ENCODE measurements around the gene ASMTL.
"Not testable (repeated sequence)": the region's sequence is repeated elsewhere in the genome, so short reads cannot be mapped to it uniquely, and the experiment has no call there.

ASMTL gene

DNA sequence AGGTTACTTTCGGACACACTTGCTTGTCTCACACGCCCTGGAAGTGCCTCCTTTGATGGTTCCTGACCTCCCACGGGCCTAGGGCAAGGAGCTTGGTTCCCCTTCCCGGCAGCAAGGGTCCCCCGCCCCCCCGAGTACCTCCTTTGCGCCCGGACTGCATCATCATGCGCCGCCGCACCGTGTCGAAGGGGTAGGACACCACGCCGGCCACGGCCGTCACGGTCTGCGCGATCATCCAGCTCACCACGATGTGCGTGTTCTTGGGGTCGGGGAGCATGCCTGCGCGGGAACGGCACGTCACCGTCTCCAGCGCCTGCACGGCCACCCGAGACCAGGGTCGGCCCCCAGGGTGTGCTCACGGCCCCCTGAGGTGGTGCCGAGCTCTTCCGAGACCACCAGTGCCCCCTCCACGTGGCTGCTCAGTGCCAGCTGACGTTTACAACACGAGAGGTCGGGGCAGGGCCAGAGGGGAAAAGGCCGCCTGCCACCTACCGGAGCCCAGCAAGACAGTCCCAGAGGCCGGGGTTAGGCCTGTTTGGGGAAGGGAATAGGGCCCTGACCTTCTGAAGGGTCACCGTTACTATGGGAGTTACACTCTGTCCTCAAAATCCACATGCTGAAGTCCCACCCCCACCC, 65.5 kb downstream of the ASMTL start:
- no peak for DNase-seq

DNA sequence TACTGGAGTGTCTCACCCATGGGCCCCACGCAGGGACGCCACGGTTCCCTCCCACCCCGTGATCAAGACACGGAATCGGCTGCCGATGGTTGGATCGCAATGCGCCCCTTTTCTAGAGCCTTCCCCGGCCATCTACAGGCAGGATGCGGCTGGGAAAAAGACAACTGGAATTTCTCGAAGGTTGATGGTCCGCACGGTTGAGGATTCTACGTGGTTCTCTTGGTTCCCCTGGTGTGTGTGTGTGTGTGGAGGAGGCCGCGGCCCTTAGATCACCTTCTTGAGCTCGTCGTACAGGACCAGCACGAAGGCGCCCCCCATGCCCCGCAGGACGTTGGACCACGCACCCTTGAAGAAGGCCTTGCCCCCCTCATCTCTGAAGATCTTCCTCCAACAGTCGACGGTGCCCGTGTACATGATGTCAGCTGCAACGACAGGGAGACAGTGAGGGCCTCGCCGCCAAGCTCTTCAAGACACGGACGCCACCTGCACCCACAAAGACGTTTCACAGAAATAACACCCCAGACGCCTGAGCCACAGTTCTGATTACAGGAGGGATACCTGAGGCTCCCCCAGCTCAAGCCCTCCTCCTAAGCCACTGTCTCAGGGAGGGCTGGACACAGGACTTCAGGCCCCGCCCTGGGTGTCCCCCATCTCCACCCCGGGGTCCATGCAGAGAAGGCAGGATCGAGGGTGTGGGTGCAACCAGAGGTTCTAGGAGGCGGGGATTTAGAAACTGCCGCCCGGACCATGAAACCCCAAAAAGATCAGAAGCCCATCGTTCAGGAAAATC, 66.2 kb downstream of the ASMTL start:
- DNase-seq = no peak

DNA sequence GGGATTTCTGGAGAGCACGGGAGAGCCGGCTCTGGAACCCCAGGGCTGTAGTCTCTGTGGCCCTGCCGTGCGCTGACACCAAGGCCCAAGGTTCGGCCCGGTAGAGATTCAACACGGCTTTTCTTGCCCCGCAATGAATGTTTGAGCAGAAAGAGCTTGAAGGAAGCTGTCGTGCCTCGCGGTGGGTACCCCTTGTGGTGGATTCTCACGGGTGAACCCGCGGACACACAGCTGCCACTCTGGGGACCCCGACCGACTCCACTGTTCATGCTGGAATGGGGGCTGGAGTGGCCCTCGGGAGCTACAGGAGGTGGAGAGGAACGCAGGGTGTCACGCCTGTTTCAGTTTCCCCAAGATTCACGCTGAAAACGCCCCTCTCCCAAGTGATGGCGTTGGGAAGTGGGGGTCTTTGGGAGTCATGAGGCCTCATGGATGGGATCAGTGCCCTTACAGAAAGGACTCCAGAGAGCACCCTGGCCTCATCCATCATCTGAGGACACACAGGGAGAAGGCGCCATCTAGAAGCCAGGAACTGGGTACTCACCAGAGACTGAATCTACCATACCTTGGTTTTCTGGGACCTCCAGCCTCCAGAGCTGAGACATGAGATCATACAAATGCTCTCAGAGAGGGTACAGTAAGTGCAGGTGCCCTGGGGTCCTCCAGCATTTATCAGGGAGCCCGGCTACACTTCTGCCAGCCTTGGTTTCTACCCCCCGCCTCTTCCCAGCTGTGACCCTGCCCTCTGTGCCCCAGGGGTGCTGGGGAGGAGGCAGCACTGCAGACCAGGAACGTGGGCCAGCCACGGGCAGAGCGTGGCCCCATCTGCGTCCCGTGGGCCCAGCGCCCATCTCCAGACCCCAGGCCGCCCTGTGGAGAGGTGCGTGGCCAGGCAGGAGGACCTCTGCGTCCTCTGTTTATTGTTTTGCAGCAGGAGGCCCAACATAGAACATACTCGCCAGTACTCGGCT, 67.2 kb downstream of the ASMTL start:
- no peak for DNase-seq

DNA sequence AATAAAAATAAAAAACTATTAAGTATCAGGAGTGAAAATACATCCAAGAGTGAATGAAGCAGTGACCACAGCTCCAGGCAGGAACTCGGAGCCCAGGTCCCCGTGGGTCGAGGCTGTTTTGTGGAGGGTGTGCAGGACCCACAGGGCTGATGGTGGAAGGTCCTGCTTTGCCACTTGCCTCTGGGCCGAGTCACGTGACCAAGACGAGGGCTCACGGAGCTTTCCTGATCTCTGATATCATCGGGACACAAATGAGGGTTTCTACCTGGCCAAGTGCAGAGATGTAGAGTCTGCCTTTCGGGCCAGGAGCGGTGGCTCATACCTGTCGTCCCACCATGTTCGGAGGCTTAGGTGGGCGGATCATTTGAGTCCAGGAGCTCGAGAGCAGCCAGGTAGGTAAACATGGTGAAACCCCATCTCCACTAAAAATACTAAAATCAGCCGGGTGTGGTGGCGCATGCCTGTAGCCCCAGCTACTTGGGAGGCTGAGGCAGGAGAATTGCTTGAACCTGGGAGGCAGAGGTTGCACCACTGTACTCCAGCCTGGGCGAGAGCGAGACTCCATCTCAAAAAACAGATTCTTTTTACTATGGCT, 68.0 kb downstream of the ASMTL start:
- DNase-seq = no peak

DNA sequence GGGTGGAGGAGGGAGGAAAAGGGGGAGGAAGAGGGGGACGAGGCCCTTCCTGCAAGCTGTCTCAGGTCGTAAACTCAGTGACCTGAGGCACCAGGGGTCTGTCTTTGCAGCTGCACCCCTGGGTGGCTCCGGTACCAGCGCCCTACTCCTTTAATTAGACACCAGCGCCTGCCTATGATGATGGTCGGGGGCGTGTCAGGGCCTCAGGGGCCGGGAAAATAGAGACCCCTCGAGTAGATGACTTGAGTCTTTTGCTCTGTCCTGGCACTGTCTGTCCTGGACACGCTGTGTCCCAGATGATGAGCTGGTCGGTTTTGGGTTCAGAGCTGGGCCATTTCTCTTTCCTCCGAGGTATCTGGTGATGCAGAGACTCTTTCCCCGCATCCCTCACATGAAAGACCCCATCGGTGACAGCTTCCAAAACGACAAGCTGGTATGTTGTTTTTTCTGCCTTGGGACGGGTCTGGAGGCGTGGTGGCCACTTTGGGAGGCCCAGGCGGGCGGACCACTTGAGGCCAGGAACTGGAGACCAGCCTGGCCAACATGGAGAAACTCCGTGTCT, 72.0 kb downstream of the ASMTL start:
- DNase-seq = no peak

DNA sequence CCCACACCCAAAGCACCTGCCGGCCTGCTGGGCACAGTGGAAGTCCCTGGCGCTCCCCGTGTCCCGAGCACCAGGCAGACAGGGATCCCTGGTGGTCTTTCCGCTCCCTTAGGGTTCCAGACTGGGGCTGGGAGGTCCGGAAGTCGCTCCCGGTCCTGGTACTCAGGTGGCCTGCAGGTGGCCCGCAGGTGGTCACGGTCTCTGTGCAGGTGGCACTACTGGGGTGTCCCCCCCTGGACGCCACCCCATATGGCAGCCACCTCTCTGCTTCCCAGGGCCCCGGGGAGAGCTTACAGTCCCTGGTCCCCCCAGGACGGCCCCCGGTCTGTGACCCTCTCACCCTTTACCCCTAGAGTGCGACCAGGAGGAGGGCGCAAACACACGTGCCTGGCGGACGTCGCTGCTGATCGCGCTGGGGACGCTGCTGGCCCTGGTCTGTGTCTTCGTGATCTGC, 74.4 kb downstream of the ASMTL start:
- DNase-seq = no peak

DNA sequence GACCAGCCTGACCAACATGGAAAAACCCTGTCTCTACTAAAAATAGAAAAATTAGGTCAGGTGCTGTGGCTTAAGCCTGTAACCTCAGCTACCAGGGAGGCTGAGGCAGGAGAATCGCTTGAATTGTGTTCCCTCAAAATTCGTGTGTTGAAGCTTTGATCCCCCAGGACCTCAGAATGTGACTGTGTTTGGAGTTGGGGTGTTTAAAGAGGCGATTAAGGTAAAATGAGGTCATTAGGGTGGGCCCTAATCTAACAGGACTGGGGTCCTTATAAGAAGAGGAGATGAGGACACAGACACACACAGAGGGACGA, 84.4 kb downstream of the ASMTL start:
- no peak for DNase-seq

DNA sequence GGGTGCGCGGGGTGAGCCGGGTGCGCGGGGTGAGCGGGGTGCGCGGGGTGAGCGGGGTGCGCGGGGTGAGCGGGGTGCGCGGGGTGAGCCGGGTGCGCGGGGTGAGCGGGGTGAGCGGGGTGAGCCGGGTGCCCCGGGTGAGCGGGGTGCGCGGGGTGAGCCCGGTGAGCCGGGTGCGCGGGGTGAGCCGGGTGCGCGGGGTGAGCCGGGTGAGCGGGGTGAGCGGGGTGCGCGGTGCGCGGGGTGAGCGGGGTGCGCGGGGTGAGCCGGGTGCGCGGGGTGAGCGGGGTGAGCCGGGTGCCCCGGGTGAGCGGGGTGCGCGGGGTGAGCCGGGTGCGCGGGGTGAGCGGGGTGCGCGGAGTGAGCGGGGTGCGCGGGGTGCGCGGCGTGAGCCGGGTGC, 86.3 kb downstream of the ASMTL start:
- not testable (repeated sequence) for DNase-seq

DNA sequence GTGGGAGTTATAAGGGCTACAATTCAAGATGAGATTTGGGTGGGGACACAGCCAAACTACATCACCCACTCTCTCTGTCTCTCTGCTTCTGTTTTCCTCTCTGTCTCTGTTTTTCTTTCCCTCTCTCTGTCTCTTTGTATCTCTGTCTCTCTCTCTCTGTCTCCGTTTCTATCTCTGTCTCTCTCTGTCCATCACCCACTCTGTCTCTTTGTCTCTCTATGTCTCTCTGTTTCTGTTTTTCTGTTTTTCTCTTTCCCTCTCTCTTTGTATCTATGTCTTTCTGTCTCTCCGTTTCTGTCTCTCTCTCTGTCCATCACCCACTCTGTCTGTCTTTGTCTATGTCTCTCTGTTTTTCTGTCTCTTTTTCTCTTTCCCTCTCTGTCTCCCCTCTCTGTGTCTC, 90.8 kb downstream of the ASMTL start:
- no peak for DNase-seq

DNA sequence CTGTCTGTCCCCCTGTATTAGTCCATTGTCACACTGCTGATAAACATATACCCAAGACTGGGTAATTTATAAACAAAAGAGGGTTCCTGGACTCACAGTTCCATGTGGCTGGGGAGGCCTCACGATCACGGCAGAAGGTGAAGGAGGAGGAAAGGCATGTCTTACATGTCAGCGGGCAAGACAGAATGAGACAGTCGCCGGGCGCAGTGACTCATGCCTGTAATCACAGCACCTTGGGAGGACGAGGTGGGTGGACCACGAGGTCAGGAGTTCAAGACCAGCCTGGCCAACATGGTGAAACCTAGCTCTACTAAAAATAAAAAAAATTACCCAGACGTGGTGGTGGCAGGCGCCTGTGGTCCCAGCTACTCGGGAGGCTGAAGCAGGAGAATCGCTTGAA, 91.4 kb downstream of the ASMTL start:
- no peak for DNase-seq

DNA sequence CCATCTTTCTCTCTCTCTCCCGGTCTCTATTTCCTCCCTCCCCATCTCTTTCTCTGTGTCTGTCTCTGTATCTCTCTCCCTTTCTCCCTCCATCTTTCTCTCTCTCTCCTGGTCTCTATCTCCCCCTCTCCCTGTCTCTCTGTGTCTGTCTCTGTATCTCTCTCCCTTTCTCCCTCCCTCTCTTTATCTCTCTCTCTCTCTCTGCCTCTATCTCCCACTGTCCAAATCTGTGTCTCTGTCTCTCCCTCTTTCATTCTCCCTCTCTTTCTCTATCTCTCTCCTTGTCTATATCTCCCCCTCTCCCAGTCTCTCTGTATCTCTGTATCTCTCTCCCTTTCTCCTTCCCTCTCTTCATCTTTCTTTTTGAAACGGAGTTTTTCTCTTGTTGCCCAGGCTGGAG, 92.5 kb downstream of the ASMTL start:
- no peak for DNase-seq

DNA sequence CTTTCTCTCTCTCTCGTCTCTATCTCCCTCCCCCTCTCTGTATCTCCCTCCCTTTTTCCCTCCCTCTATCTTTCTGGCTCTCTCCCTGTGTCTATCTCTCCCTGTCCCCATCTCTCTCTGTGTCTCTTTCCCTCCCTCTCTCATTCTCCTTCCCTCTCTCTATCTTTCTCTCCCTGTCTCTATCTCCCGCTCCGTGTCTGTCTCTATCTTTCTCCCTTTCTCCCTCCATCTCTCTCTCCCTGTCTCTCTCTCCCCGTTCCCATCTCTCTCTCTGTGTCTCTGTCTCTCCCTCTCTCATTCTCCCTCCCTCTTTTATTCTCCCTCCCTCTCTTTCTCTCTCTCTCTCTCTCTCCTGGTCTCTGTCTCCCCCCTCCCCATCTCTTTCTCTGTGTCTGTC, 93.2 kb downstream of the ASMTL start:
- DNase-seq = no peak

DNA sequence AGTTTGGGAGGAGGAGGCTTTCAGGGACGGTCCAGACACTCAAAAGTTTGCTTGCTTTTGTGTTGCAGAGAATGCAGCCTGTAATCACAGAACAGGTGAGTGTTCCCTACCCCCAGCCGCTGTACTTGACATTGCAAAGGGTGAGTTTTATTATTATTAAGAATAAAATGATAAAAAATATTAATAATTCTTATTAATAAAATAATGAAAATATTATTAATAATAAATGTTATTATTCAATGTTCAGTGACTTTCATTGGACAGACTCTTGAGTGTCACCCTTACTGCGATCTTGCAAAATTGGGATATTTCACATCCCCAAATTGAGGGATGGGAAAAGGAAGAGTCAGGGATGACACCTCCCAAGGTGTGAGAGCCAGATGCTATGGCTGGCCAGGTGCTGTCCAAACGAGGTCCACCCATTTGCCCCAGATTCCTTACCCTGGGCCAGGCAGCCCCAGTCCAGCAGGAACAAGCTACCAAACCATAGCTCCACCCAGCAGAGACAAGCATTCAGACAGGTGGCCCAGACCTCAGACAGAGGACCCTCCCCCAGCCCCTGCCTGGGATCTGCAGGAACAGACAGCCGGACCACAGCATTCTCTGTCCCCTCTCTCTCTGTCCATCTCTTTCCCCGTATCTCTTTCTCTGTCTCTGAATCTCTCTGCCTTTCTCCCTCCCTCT, 93.8 kb downstream of the ASMTL start:
- no peak for DNase-seq

DNA sequence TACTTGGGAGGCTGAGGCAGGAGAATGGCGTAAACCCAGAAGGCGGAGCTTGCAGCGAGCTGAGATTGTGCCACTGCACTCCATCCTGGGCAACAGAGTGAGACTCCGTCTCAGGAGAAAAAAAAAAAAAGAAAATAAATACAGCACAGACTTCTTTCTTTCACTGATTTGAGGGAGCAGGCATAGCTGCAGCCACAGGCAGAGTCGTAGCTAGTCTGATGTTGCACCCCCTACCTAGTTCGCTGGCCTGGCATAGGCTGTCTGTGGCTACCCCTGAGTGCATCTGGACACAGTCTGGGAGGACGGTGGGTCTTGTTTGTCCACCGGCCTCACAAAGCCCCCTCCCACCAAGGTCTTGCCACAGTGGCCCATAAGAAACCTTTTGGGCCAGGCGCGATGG, 94.7 kb downstream of the ASMTL start:
- no peak for DNase-seq

DNA sequence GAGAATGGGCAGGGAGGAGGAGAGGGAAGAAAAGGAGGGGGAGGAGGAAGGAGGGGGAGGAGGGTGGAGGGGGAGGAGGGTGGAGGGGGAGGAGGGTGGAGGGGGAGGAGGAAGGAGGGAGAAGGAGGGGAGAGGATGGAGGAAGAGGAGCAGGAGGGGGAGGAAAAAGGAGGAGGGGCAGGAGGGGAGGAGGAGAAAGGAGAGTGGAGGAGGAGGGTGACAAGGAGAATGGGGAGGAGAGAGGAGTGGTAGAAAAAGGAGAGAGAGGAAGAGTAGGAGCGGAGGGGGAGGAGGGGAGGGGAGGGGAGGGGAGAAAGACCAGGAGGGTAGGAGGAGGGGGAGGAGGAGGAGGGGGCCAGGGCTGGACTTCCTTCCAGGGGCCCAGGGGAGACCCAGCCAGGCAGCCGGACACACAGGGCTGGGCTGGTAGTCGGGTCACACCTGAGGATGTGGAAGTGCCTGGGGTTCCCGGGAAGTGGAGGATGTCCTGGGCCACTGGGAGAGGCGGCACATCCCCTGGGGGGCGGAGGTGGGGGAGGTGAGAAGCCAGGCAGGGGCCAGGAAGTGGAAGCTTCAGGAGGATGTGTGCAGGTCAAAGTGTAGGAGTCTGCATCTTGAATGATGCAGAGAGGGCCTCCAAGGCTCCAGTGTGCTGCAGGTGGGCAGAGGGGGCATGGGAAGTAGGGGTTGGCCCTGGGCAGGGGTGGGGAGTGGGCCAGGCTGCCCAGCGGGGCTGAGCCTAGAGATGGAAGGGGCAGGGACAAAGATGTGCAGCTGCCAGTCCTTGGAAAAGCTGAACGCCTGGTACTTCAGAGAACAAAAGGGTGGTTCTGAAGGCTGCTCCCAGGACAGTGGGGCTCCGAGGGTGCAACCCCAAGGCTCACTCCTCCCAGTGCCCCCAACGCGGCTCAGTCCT, 97.3 kb downstream of the ASMTL start:
- DNase-seq = no peak

DNA sequence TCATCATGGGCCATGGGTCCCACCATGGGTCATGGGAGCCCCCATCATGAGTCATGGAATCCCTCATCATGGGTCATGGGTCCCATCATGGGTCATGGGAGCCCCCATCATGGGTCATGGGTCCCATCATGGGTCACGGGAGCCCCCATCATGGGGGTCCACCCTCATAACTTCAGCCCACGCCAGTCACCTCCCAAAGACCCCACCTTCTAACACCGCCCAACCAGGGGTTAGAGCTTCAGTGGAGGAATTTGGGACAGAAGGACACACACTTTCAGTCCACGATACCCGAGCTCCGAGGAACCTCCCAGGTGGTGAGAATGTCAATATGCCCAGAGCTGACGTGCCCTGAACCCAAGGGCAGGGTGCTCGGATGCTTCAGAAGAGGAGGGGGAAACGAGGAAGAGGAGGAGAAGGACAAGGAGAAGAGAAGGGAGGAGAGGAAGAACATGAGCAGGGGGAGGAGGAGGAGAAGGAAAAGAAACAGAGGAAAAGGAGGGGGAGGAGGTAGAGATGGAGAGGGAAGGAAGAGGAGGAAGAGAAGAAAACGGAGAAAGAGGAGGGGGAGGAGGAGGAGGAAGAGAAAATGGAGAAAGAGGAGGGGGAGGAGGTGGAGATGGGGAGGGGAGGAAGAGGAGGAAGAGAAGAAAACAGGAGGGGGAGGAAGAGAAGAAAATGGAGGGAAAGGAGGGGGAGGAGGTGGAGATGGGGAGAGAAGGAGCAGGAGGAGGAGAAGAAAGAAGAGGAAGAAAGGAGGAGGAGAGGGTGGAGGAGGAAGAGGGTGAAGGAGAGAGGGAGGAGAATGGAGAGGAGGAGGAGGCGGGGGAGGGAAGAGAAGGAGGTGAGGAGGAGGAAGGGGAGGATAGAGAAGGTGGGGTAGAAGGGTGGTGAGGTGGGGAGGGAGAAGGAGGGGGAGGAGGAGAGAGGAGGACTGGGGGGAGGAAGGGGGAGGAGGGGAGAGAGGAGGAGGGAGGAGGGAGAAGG, 98.4 kb downstream of the ASMTL start:
- no peak for DNase-seq
